T-cell (primary cell): ENCODE results near the gene RFPL3. TPM values are rescaled to one million over a fixed set of nuclear protein-coding genes. Genes with fewer than 3 reads are reported as not detected.

Source experiments
- ATAC-seq, 4 experiments: fragments of 200-7000 bp in 3 of 4; fragments of 150-1000 bp in 1 of 4; cut with Tn5 transposase; replicated peaks in 1 of 4; 1 replicate in 3 of 4; 2 replicates in 1 of 4; pipeline ENCODE4 v1.10.0; 2021; ENCODE audit warnings: moderate library complexity in 3 of 4, mild to moderate bottlenecking in 2 of 4, moderate number of reproducible peaks in 1 of 4
- CTCF ChIA-PET, 2 donors: fragments of 300-600 bp; sonication (Branson Sonifier 250); formaldehyde crosslinking; loops; one replicate each; lab custom pipeline; 2022; ENCODE audit warnings: antibody characterized with exemption in 2 of 2; lab: Charles Lee
- POLR2A ChIA-PET, 2 donors: fragments of 300-600 bp; sonication (Branson Sonifier 250); formaldehyde crosslinking; loops; one replicate each; lab custom pipeline; 2022; ENCODE audit warnings: antibody characterized with exemption in 2 of 2; lab: Charles Lee
- DNase-seq, 35 experiments: peaks; one replicate each; pipeline versions ENCODE4 v3.0.0 to v3.0.0-alpha.2; 2013 to 2023
- H3K27ac ChIP-seq: one replicate; pipeline ENCODE4 v1.5.1; 2013; ENCODE audit warnings: low read length
- H3K27me3 ChIP-seq, 2 experiments: replicated peaks in 1 of 2; 1 replicate in 1 of 2; 2 replicates in 1 of 2; pipeline versions ENCODE4 v1.6.1 to v1.7.0; 2013; ENCODE audit warnings: low read length in 1 of 2, mixed read lengths in 1 of 2; ENCODE audit not compliant: control insufficient read depth in 2 of 2, insufficient read depth in 2 of 2; ENCODE audit errors: extremely low read depth in 1 of 2
- H3K36me3 ChIP-seq, 2 donors: 1 replicate in 1 of 2; 2 replicates in 1 of 2; pipeline versions ENCODE4 v1.6.1 to v1.7.0; 2013; ENCODE audit warnings: low read length in 1 of 2; ENCODE audit not compliant: control insufficient read depth in 2 of 2, insufficient read depth in 1 of 2; ENCODE audit errors: extremely low read depth in 1 of 2
- H3K4me1 ChIP-seq, 2 experiments: 1 replicate in 1 of 2; 2 replicates in 1 of 2; pipeline versions ENCODE4 v1.6.1 to v1.7.0; 2013; ENCODE audit warnings: low read length in 2 of 2, mixed read lengths in 1 of 2; ENCODE audit not compliant: insufficient read depth in 2 of 2, control insufficient read depth in 1 of 2; ENCODE audit errors: extremely low read depth in 1 of 2
- H3K4me3 ChIP-seq, 2 donors: 1 replicate in 1 of 2; 2 replicates in 1 of 2; pipeline versions ENCODE4 v1.5.1 to v1.7.0; 2013; ENCODE audit warnings: mild to moderate bottlenecking in 2 of 2, low read length in 1 of 2, moderate library complexity in 1 of 2; ENCODE audit not compliant: control insufficient read depth in 1 of 2; ENCODE audit errors: extremely low read depth in 1 of 2
- H3K9me3 ChIP-seq: 2 replicates; pipeline ENCODE4 v1.7.0; 2013
- H3K27ac Mint-ChIP-seq, 2 donors: one replicate each; pipeline ENCODE4 v1.8.0; 2020 to 2021; ENCODE audit warnings: mild to moderate bottlenecking in 2 of 2, mixed read lengths in 2 of 2
- H3K27me3 Mint-ChIP-seq, 2 donors: one replicate each; pipeline ENCODE4 v1.8.0; 2021 to 2022; ENCODE audit warnings: mixed read lengths in 2 of 2
- H3K36me3 Mint-ChIP-seq: one replicate; pipeline ENCODE4 v1.8.0; 2021; ENCODE audit warnings: mixed read lengths
- H3K4me1 Mint-ChIP-seq, 3 donors: one replicate each; pipeline ENCODE4 v1.8.0; 2020 to 2022; ENCODE audit warnings: mixed read lengths in 3 of 3, mild to moderate bottlenecking in 1 of 3
- H3K4me3 Mint-ChIP-seq, 3 donors: one replicate each; pipeline ENCODE4 v1.8.0; 2020 to 2022; ENCODE audit warnings: mild to moderate bottlenecking in 3 of 3, mixed read lengths in 3 of 3, moderate library complexity in 3 of 3
- H3K9me3 Mint-ChIP-seq, 3 donors: one replicate each; pipeline ENCODE4 v1.8.0; 2020 to 2022; ENCODE audit warnings: mixed read lengths in 3 of 3
- WGBS: methylation state at CpG from one replicate; pipeline ENCODE4 v1.1.5; 2013; ENCODE audit warnings: missing lambda C conversion rate; ENCODE audit not compliant: insufficient coverage; 5-methylcytosine and 5-hydroxymethylcytosine counted together
- total RNA-seq, 35 experiments: library from RNA in 6 of 35; stranded (reverse) in 6 of 35; fragments of 120-200 nt in 1 of 35; gene quantifications; one replicate each; pipeline versions ENCODE4 v1.2.1 to v1.2.4 and lab custom pipeline; 2013 to 2026

RFPL3 gene
- total RNA-seq, 5 donors from 2014 or later (not counting 1 experiment from before 2014, with no cell fraction given): not detected

DNA sequence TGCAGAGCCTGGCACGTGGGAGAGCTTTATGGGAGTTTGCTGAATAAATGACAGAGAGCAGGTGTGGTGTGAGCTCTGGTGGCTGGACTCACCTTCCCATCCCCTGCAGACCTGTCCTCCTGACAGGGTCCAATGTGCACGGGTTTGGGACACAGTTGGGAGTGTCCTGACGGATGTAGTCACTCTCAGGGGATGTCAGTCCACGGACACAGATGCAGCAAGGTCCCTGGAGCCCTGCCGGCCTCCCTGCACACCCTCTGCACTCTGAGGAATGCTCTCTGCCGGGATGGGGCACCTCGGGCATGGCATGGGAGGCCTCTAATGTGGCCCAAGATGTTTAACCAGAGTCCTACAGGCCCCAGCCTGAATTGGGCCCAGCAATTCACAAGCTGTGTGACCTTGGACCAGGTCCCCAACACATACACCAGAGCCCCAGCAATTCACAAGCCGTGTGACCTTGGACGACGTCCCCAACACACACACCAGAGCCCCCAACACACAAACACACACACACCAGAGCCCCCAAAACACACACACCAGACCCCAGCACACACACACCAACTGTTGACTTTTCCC, 30.0 kb upstream of the RFPL3 start:
- H3K9me3 Mint-ChIP-seq: no peaks in the 10 kb centered on the region
- Histone ChIP-seq H3K4me1 (no peaks in the 10 kb centered on the region), H3K27ac (no peak overlapping the region), H3K9me3 (no peaks in the 10 kb centered on the region), H3K4me3 (no peak overlapping the region), H3K27me3 (peaks cover 0 to 25% of the 10 kb centered on the region in 2 experiments), H3K36me3 (no peaks in the 10 kb centered on the region)
- CTCF ChIA-PET: no interaction called here
- 71% methylated on average over 9 of the region's 10 CpGs for WGBS
- peaks cover 5 to 14% of the 10 kb centered on the region in 2 donors for H3K27me3 Mint-ChIP-seq
- DNase-seq: no peak
- no peaks in the 10 kb centered on the region for H3K36me3 Mint-ChIP-seq
- POLR2A ChIA-PET: no interaction called here
- H3K4me3 Mint-ChIP-seq: no peak overlapping the region
- no peaks in the 10 kb centered on the region for H3K4me1 Mint-ChIP-seq
- no peak overlapping the region for H3K27ac Mint-ChIP-seq
- ATAC-seq: no peak

DNA sequence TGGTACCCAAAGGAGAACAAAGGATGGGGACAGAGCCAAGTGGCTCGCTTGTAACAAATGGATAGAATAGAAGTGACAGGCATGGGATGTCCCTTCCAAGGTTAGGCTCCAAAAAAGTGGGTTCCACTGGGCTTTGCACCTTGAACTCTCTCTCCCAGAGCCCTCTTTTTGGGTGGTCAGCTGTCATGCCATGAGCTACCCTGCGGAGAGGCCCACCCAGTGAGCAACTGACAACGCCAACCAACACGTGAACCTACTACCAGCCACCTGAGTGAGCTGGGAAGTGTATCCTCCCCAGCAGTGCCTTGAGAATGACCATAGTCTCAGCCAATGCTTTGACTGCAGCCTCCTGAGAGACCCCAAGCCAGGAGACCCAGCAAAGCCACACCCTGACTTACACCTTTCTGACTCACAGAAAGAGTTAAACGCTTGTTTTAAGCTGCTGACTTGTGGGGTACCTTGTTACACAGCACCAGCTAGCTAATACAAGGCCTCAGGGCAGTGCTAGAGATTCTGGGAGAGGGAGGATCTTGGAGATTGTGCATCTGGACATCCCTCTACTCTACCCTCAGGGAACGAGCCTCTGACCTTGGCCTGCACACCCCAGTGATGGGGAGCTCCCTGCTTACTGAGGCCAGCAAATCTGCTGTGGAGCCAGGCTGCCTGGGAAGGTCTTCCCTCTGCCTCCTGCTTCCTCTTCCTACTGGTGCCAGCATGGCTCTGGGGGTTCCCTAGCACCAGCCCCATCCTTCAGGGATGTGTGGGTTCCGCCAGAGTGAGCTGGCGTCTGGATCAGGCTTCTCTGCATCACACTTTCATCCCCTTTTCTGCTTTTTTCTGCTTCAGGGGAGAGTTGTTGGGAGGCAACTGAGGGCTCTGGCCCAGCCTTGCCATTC, 29.1 kb upstream of the RFPL3 start:
- no peaks in the 10 kb centered on the region for H3K4me1 ChIP-seq
- H3K27me3 ChIP-seq: peaks cover 0 to 34% of the 10 kb centered on the region in 2 experiments
- Mint-ChIP-seq H3K4me3 (no peak overlapping the region), H3K27me3 (peaks cover 10 to 17% of the 10 kb centered on the region in 2 donors), H3K27ac (no peak overlapping the region), H3K4me1 (no peaks in the 10 kb centered on the region), H3K36me3 (no peaks in the 10 kb centered on the region), H3K9me3 (no peaks in the 10 kb centered on the region)
- POLR2A ChIA-PET: no interaction called here
- CTCF ChIA-PET: no interaction called here
- 100% methylated on average over 2 of the region's 8 CpGs for WGBS
- no peak overlapping the region for H3K4me3 ChIP-seq
- DNase-seq: no peak
- ATAC-seq: no peak
- H3K9me3 ChIP-seq: no peaks in the 10 kb centered on the region
- H3K36me3 ChIP-seq: no peaks in the 10 kb centered on the region
- no peak overlapping the region for H3K27ac ChIP-seq

DNA sequence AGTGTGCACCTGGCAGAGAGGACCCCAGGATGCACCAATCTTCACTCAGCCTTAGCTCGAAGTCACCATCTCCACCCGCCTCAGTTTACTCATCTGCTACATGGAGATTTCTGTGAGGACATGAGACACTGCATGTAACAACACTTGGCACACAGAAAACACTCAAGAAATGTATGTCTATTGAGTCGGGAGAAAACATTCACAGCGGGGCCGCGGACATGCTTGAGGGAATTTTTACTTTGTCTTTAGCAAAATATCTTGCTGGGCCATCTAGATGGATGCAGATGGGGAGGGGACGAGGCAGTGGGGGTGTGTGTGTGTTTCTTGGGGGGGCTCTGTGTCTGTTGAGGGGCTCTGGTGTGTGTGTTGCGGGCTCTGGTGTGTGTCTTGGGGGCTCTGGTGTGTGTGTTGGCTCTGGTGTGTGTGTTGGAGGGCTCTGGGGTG, 28.4 kb upstream of the RFPL3 start:
- no peaks in the 10 kb centered on the region for H3K9me3 ChIP-seq
- Mint-ChIP-seq H3K9me3 (no peaks in the 10 kb centered on the region), H3K4me1 (no peaks in the 10 kb centered on the region), H3K4me3 (no peak overlapping the region), H3K27me3 (peaks cover 15 to 22% of the 10 kb centered on the region in 2 donors), H3K27ac (no peak overlapping the region), H3K36me3 (no peaks in the 10 kb centered on the region)
- WGBS: 97% methylated on average over 8 of the region's 8 CpGs
- H3K4me3 ChIP-seq: no peak overlapping the region
- POLR2A ChIA-PET: no interaction called here
- no peak overlapping the region for H3K27ac ChIP-seq
- CTCF ChIA-PET: no interaction called here
- ATAC-seq (no peak), DNase-seq (no peak)
- H3K36me3 ChIP-seq: no peaks in the 10 kb centered on the region
- H3K4me1 ChIP-seq: no peaks in the 10 kb centered on the region
- peaks cover 0 to 39% of the 10 kb centered on the region in 2 experiments for H3K27me3 ChIP-seq

DNA sequence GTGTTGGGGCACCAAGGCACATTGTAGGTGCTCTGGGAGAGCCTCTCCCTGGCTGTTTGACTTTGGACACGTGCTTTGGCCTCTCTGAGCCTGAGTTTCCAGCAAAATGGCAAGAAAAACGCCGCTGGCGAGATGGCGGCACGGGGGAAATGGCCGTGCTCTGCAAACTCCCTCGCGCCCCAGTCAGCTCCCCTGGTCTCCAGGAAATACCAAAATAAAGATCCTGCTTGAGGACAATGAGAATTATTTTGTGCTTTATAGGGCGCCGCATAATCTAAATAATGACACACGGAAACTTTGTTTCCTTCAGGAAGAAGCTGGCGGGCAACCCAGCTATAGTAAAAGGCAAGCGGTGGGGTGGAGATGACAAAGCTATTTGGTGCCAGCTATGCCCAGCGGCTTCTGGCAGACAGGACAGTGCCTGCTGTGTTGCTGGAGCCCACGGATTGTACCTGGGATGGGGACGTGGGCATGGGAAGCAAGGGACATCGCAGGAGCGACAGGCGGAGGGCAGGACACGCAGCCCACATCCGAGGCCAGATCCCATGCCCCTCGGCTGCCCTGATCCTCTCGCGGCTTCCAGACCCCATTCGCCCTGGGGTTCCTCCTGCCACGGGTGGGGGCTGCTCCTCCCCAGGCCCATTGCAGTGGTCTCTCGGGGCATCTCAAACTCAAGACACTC, 26.3 kb upstream of the RFPL3 start:
- Mint-ChIP-seq H3K27me3 (peaks cover 22 to 34% of the 10 kb centered on the region in 2 donors), H3K27ac (no peak overlapping the region)
- H3K4me1 ChIP-seq: no peaks in the 10 kb centered on the region

DNA sequence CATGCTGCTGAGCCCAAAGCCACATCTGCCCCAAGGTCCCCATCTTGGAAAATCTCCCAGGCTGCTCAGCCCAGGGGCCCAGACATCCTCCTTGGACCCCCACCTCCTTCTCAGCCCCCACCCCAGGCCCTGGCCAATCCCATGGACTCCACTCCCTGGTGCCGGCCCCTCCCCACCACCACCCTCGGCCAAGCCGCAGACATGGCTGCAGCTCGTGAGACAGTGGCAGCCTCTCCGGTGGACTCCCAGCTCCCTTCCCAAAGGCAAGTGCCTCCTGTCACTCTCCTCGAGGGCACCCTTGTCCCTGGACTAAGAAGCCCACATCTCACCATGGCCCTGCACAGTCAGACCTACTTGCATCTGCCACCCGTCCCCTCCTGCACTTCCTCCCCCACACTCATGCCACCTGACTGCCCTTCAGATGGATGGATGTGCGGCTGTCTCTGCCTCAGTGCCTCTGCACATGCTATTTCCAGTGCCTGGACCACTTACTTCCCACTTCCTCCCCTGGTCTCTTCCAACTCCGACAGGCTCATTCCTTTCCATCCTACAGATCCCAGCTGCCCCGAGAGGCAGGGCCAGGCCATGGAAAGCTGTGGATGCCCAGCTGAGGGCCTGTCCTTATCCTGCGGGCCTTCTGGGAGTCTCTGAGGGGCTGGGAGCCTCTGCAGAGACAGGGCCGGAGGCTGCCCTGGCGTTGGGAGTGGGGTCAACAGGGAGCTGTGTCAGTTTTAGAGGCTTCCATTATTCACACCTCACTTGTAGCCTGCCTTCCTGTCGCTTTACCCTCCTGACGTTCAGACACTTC, 25.5 kb upstream of the RFPL3 start:
- DNase-seq (peak in 2 of 35 experiments; percentile 3 to 21), ATAC-seq (no peak)
- Histone ChIP-seq H3K36me3 (no peaks in the 10 kb centered on the region), H3K4me3 (no peak overlapping the region), H3K9me3 (no peaks in the 10 kb centered on the region), H3K27ac (no peak overlapping the region), H3K27me3 (peaks cover 0 to 60% of the 10 kb centered on the region in 2 experiments), H3K4me1 (no peaks in the 10 kb centered on the region)
- H3K27ac Mint-ChIP-seq: no peak overlapping the region
- H3K4me3 Mint-ChIP-seq: no peak overlapping the region
- ChIA-PET CTCF (no interaction called here), POLR2A (no interaction called here)
- 75% methylated on average over 9 of the region's 15 CpGs for WGBS
- no peaks in the 10 kb centered on the region for H3K9me3 Mint-ChIP-seq
- H3K36me3 Mint-ChIP-seq: no peaks in the 10 kb centered on the region
- H3K4me1 Mint-ChIP-seq: no peaks in the 10 kb centered on the region
- peaks cover 22 to 34% of the 10 kb centered on the region in 2 donors for H3K27me3 Mint-ChIP-seq

More for the DNA sequence above, 26.3 kb upstream of the RFPL3 start:
- H3K36me3 ChIP-seq: no peaks in the 10 kb centered on the region
- H3K27me3 ChIP-seq: peaks cover 0 to 56% of the 10 kb centered on the region in 2 experiments
- H3K27ac ChIP-seq: no peak overlapping the region
- peak in 2 of 35 experiments; percentile 3 to 16 for DNase-seq
- H3K9me3 ChIP-seq: no peaks in the 10 kb centered on the region
- H3K4me3 Mint-ChIP-seq: no peak overlapping the region
- H3K4me3 ChIP-seq: no peak overlapping the region
- H3K4me1 Mint-ChIP-seq: no peaks in the 10 kb centered on the region
- 81% methylated on average over 28 of the region's 28 CpGs for WGBS
- H3K36me3 Mint-ChIP-seq: no peaks in the 10 kb centered on the region
- ChIA-PET POLR2A (no interaction called here), CTCF (no interaction called here)
- ATAC-seq: no peak
- H3K9me3 Mint-ChIP-seq: no peaks in the 10 kb centered on the region
